HepG2 (cell line): Measurements from ENCODE around the gene STX2. TPM values are rescaled to one million over a fixed set of nuclear protein-coding genes. Genes with fewer than 3 reads are reported as not detected.

ENCODE experiments used
- CAMTA2 ChIP-seq: sonication (generic); formaldehyde crosslinking; IDR thresholded peaks from 2 replicates; pipeline ENCODE4 v1.4.0; 2020; ENCODE audit warnings: mild to moderate bottlenecking, missing genetic modification reagents, borderline replicate concordance
- CBX5 ChIP-seq: sonication (generic); formaldehyde crosslinking; IDR thresholded peaks from 2 replicates; pipeline ENCODE4 v1.4.0; 2020; ENCODE audit warnings: missing genetic modification reagents, borderline replicate concordance
- CEBPG ChIP-seq: IDR thresholded peaks from 2 replicates; pipeline ENCODE4 v1.6.1; 2016
- EP300 ChIP-seq, 3 experiments: sonication (generic) in 1 of 3; formaldehyde crosslinking in 1 of 3; IDR thresholded peaks; 2 replicates each; pipeline versions ENCODE4 v1.5.1 to v1.6.1; 2011 to 2020; ENCODE audit warnings: low read depth in 2 of 3, low read length in 2 of 3, borderline replicate concordance in 1 of 3, improper control_type of control experiment in 1 of 3, mild to moderate bottlenecking in 1 of 3, missing genetic modification reagents in 1 of 3, moderate library complexity in 1 of 3
- ESRRA ChIP-seq: sonication (generic); formaldehyde crosslinking; IDR thresholded peaks from 2 replicates; pipeline ENCODE4 v1.5.1; 2020; ENCODE audit warnings: mild to moderate bottlenecking, low read depth, missing genetic modification reagents
- GTF3A ChIP-seq: sonication (generic); formaldehyde crosslinking; conservative IDR thresholded peaks from 2 replicates; pipeline ENCODE4 v1.4.0; 2020; ENCODE audit warnings: mild to moderate bottlenecking, missing genetic modification reagents
- HOXA5 ChIP-seq: sonication (generic); formaldehyde crosslinking; IDR thresholded peaks from 2 replicates; pipeline ENCODE4 v1.4.0; 2020; ENCODE audit warnings: missing genetic modification reagents
- KAT8 ChIP-seq: IDR thresholded peaks from 2 replicates; pipeline ENCODE4 v1.6.1; 2016; ENCODE audit warnings: missing genetic modification reagents, missing compliant biosample characterization
- MAZ ChIP-seq, 2 experiments: sonication (generic) in 1 of 2; formaldehyde crosslinking in 1 of 2; IDR thresholded peaks; 2 replicates each; pipeline versions ENCODE4 v1.5.0 to v1.6.1; 2012 to 2020; ENCODE audit warnings: low read depth in 2 of 2, mild to moderate bottlenecking in 2 of 2, borderline replicate concordance in 1 of 2, improper control_type of control experiment in 1 of 2, low read length in 1 of 2, missing genetic modification reagents in 1 of 2, moderate library complexity in 1 of 2
- MXI1 ChIP-seq: IDR thresholded peaks from 3 replicates; pipeline ENCODE4 v1.6.1; 2012; ENCODE audit warnings: low read depth, low read length, inconsistent platforms, borderline replicate concordance
- PLRG1 ChIP-seq: fragments of 450-650 bp; conservative IDR thresholded peaks from 2 replicates; pipeline ENCODE4 v1.6.1; 2016
- RFXANK ChIP-seq: IDR thresholded peaks from 2 replicates; pipeline ENCODE4 v1.6.1; 2016
- SNAI1 ChIP-seq: sonication (generic); formaldehyde crosslinking; IDR thresholded peaks from 2 replicates; pipeline ENCODE4 v1.5.0; 2020; ENCODE audit warnings: mild to moderate bottlenecking, missing genetic modification reagents, borderline replicate concordance
- SRY ChIP-seq: sonication (generic); formaldehyde crosslinking; IDR thresholded peaks from 2 replicates; pipeline ENCODE4 v1.8.0; 2022; ENCODE audit warnings: mild to moderate bottlenecking, missing genetic modification reagents
- TBP ChIP-seq: sonication (generic); formaldehyde crosslinking; IDR thresholded peaks from 2 replicates; pipeline ENCODE4 v1.5.0; 2020; ENCODE audit warnings: missing genetic modification reagents
- ZNF552 ChIP-seq: sonication (generic); formaldehyde crosslinking; IDR thresholded peaks from 2 replicates; pipeline ENCODE4 v1.9.0; 2022; ENCODE audit warnings: missing genetic modification reagents, mild to moderate bottlenecking, borderline replicate concordance
- ZNF563 ChIP-seq: sonication (generic); formaldehyde crosslinking; IDR thresholded peaks from 2 replicates; pipeline ENCODE4 v1.8.0; 2022; ENCODE audit warnings: mild to moderate bottlenecking, moderate library complexity, missing genetic modification reagents
- ZNF605 ChIP-seq: sonication (generic); formaldehyde crosslinking; IDR thresholded peaks from 2 replicates; pipeline ENCODE4 v1.8.0; 2022; ENCODE audit warnings: mild to moderate bottlenecking, missing genetic modification reagents
- ZNF629 ChIP-seq: sonication (generic); formaldehyde crosslinking; conservative IDR thresholded peaks from 2 replicates; pipeline ENCODE4 v1.5.0; 2020; ENCODE audit warnings: missing genetic modification reagents
- ZSCAN29 ChIP-seq: sonication (generic); formaldehyde crosslinking; conservative IDR thresholded peaks from 2 replicates; pipeline ENCODE4 v1.4.0; 2020; ENCODE audit warnings: mild to moderate bottlenecking, missing genetic modification reagents
- polyA plus RNA-seq, 8 experiments: library from polyadenylated mRNA; depleted of rRNA in 3 of 8; stranded (reverse) in 7 of 8; unstranded in 1 of 8; fragments of >200 nt; fragmentation: Illumina TruSeq in 4 of 8; extraction: Trizol in 4 of 8; gene quantifications; 2 replicates each; pipeline versions ENCODE4 v1.2.1 to v1.2.3, GENCODE V29; 2011 to 2016; ENCODE audit warnings: low read depth in 4 of 8, missing spikeins in 1 of 8, mixed read lengths in 1 of 8; ENCODE audit not compliant: insufficient read depth in 1 of 8
- total RNA-seq, 5 experiments: library from RNA; depleted of rRNA; stranded (reverse); fragments of >200 nt; fragmentation: Illumina TruSeq; extraction: Trizol; gene quantifications; 2 replicates each; pipeline ENCODE4 v1.2.3, GENCODE V29; 2016; ENCODE audit warnings: low read depth in 1 of 5
- TF ChIP-seq, protein P1 (sequence below): sonication (generic); formaldehyde crosslinking; conservative IDR thresholded peaks from 2 replicates; pipeline ENCODE4 v1.4.0; 2020; ENCODE audit warnings: missing genetic modification reagents
- TF ChIP-seq, protein P2 (sequence below): sonication (generic); formaldehyde crosslinking; IDR thresholded peaks from 2 replicates; pipeline ENCODE4 v1.5.1; 2020; ENCODE audit warnings: missing genetic modification reagents, mild to moderate bottlenecking, borderline replicate concordance
- TF ChIP-seq, protein P3 (sequence below): sonication (generic); formaldehyde crosslinking; IDR thresholded peaks from 2 replicates; pipeline ENCODE4 v1.5.0; 2020; ENCODE audit warnings: mild to moderate bottlenecking, missing genetic modification reagents, moderate library complexity
- TF ChIP-seq, protein P4 (sequence below): IDR thresholded peaks from 2 replicates; pipeline ENCODE4 v1.6.1; 2016; ENCODE audit warnings: low read depth

Gene STX2
- total and polyA plus RNA-seq, 2 of the 13 experiments (the other 11 are each of a cell fraction or from before 2014, with no cell fraction given), result 13.4 to 25.1 TPM

DNA sequence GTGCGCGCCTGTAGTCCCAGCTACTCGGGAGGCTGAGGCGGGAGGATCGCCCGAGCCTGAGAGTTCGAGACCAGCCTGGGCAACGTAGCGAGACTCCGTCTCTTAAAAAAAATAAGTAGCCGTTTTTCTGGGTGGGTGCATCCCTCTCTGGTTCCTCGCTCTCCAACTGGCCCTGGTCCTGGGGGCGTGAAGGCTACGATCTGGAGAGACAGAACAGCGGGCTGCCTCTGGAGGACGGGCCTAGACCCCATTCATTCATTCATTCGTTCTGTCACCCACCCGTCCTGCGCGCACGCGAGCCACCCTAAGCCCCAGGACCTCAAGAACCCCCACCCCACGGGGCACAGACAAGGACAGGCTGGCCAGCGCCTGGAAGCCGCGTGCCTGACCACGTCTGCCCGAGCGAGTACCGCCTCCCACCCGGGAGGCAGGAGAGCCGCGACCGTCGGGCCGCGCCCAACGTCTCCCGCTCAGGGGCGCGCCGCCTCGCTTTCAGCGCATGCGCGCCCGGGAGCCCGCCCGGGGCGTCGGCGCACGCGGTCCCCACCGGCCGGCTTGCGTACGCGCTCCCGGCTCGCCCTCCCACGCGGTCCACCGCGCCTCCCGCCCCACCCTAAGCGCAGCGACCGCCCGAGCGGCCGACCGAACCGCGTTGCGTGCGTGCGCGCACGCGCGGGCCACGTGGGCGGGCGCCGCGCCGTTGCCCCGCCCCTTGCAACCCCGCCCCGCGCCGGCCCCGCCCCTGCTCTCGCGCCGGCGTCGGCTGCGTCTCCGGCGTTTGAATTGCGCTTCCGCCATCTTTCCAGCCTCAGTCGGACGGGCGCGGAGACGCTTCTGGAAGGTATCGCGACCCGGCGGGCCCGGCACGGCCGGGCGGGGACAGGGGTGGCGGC is 32.5 kb upstream of the STX2 start, which contains the start of gene RAN (continued):
- TF ChIP-seq ZNF605 (CRISPR knock-in tag) (no peak), PLRG1 (no peak), CBX5 (CRISPR knock-in tag) (no peak), TBP (CRISPR knock-in tag) (no peak), HOXA5 (CRISPR knock-in tag) (peak; percentile 62; the same call in 1 of the 2 replicates), CAMTA2 (CRISPR knock-in tag) (no peak), SRY (peak; percentile 66), MXI1 (peak; percentile 86; the same call in 1 of the 3 replicates), RFXANK (CRISPR knock-in tag) (no peak), ESRRA (CRISPR knock-in tag) (no peak), KAT8 (no peak), ZNF552 (peak; percentile 62; the same call in 1 of the 2 replicates), CEBPG (no peak), ZSCAN29 (CRISPR knock-in tag) (no peak), EP300 (IDR thresholded peaks at IDR 0.05; ENCODE audit: low read depth in 2 of 2, low read length in 2 of 2) (no peak), EP300 (CRISPR knock-in tag; IDR thresholded peaks at IDR 0.05; ENCODE audit: borderline replicate concordance) (0 out of 2 replicates have a peak, but pooled peaks have one; percentile 25), SNAI1 (CRISPR knock-in tag) (no peak), GTF3A (CRISPR knock-in tag) (no peak), ZNF563 (peak; percentile 91), MAZ (IDR thresholded peaks at IDR 0.05; ENCODE audit: borderline replicate concordance, low read depth, low read length) (no peak), MAZ (CRISPR knock-in tag; IDR thresholded peaks at IDR 0.05; ENCODE audit: low read depth) (peak; percentile 77), ZNF629 (CRISPR knock-in tag) (peak; percentile 35)
- TF ChIP-seq, protein P1, sequence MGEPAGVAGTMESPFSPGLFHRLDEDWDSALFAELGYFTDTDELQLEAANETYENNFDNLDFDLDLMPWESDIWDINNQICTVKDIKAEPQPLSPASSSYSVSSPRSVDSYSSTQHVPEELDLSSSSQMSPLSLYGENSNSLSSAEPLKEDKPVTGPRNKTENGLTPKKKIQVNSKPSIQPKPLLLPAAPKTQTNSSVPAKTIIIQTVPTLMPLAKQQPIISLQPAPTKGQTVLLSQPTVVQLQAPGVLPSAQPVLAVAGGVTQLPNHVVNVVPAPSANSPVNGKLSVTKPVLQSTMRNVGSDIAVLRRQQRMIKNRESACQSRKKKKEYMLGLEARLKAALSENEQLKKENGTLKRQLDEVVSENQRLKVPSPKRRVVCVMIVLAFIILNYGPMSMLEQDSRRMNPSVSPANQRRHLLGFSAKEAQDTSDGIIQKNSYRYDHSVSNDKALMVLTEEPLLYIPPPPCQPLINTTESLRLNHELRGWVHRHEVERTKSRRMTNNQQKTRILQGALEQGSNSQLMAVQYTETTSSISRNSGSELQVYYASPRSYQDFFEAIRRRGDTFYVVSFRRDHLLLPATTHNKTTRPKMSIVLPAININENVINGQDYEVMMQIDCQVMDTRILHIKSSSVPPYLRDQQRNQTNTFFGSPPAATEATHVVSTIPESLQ (CRISPR knock-in tag), result no peak
- TF ChIP-seq, protein P2, sequence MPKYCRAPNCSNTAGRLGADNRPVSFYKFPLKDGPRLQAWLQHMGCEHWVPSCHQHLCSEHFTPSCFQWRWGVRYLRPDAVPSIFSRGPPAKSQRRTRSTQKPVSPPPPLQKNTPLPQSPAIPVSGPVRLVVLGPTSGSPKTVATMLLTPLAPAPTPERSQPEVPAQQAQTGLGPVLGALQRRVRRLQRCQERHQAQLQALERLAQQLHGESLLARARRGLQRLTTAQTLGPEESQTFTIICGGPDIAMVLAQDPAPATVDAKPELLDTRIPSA (CRISPR knock-in tag), result peak; percentile 91
- TF ChIP-seq, protein P3, sequence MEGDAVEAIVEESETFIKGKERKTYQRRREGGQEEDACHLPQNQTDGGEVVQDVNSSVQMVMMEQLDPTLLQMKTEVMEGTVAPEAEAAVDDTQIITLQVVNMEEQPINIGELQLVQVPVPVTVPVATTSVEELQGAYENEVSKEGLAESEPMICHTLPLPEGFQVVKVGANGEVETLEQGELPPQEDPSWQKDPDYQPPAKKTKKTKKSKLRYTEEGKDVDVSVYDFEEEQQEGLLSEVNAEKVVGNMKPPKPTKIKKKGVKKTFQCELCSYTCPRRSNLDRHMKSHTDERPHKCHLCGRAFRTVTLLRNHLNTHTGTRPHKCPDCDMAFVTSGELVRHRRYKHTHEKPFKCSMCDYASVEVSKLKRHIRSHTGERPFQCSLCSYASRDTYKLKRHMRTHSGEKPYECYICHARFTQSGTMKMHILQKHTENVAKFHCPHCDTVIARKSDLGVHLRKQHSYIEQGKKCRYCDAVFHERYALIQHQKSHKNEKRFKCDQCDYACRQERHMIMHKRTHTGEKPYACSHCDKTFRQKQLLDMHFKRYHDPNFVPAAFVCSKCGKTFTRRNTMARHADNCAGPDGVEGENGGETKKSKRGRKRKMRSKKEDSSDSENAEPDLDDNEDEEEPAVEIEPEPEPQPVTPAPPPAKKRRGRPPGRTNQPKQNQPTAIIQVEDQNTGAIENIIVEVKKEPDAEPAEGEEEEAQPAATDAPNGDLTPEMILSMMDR (CRISPR knock-in tag), result no peak; the same call in 1 of the 2 replicates
- TF ChIP-seq, protein P4, sequence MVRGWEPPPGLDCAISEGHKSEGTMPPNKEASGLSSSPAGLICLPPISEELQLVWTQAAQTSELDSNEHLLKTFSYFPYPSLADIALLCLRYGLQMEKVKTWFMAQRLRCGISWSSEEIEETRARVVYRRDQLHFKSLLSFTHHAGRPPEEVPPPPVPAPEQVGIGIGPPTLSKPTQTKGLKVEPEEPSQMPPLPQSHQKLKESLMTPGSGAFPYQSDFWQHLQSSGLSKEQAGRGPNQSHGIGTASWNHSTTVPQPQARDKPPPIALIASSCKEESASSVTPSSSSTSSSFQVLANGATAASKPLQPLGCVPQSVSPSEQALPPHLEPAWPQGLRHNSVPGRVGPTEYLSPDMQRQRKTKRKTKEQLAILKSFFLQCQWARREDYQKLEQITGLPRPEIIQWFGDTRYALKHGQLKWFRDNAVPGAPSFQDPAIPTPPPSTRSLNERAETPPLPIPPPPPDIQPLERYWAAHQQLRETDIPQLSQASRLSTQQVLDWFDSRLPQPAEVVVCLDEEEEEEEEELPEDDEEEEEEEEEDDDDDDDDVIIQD (CRISPR knock-in tag), result no peak
